ENCODE results near the gene SPATS2.

GRCh38 chr12:49388682-49389386 lies 21.6 kb downstream of the SPATS2 start:
- TF ChIP-seq, protein P1, sequence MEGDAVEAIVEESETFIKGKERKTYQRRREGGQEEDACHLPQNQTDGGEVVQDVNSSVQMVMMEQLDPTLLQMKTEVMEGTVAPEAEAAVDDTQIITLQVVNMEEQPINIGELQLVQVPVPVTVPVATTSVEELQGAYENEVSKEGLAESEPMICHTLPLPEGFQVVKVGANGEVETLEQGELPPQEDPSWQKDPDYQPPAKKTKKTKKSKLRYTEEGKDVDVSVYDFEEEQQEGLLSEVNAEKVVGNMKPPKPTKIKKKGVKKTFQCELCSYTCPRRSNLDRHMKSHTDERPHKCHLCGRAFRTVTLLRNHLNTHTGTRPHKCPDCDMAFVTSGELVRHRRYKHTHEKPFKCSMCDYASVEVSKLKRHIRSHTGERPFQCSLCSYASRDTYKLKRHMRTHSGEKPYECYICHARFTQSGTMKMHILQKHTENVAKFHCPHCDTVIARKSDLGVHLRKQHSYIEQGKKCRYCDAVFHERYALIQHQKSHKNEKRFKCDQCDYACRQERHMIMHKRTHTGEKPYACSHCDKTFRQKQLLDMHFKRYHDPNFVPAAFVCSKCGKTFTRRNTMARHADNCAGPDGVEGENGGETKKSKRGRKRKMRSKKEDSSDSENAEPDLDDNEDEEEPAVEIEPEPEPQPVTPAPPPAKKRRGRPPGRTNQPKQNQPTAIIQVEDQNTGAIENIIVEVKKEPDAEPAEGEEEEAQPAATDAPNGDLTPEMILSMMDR (IDR thresholded peaks at IDR 0.05) = no peak
- TF ChIP-seq SIN3A (IDR thresholded peaks at IDR 0.05; ENCODE audit: borderline replicate concordance, insufficient read depth, low read depth, low read length) = no peak
- TF ChIP-seq POLR2AphosphoS5 (IDR thresholded peaks at IDR 0.05; ENCODE audit: low read depth, low read length) = no peak
- TF ChIP-seq TCF7L2 (IDR thresholded peaks at IDR 0.05; ENCODE audit: low read depth, low read length) = no peak
- TF ChIP-seq, protein P2, sequence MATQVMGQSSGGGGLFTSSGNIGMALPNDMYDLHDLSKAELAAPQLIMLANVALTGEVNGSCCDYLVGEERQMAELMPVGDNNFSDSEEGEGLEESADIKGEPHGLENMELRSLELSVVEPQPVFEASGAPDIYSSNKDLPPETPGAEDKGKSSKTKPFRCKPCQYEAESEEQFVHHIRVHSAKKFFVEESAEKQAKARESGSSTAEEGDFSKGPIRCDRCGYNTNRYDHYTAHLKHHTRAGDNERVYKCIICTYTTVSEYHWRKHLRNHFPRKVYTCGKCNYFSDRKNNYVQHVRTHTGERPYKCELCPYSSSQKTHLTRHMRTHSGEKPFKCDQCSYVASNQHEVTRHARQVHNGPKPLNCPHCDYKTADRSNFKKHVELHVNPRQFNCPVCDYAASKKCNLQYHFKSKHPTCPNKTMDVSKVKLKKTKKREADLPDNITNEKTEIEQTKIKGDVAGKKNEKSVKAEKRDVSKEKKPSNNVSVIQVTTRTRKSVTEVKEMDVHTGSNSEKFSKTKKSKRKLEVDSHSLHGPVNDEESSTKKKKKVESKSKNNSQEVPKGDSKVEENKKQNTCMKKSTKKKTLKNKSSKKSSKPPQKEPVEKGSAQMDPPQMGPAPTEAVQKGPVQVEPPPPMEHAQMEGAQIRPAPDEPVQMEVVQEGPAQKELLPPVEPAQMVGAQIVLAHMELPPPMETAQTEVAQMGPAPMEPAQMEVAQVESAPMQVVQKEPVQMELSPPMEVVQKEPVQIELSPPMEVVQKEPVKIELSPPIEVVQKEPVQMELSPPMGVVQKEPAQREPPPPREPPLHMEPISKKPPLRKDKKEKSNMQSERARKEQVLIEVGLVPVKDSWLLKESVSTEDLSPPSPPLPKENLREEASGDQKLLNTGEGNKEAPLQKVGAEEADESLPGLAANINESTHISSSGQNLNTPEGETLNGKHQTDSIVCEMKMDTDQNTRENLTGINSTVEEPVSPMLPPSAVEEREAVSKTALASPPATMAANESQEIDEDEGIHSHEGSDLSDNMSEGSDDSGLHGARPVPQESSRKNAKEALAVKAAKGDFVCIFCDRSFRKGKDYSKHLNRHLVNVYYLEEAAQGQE (IDR thresholded peaks at IDR 0.05; ENCODE audit: insufficient read depth in 1 of 2, low read depth in 2 of 2, low read length in 1 of 2) = no peak

Data from Panc1 (cell line).